ENCODE results near the gene CFAP99. TPM values are rescaled to one million over a fixed set of nuclear protein-coding genes. Genes with fewer than 3 reads are reported as not detected.

CFAP99 gene
- total and polyA plus RNA-seq, 2 of the 8 experiments (the other 6 are each of a cell fraction or from before 2014, with no cell fraction given): not detected

DNA sequence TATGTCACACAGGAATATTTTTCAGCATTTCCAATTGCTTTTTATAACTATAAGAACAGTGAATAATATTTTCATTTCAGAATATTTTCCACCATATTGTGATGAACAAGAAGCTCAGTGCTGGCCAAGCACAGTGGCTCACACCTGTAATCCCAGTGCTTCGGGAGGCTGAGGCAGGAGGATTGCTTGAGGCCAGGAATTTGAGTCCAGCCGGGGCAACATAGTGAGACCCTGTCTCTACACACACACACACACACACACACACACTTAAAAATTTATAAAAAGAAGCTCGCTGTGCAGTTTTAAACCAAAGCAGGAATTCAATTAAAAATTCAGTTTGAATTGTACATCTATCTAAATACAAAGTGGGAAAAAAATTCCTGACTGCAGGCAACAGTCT is 3.5 kb upstream of the CFAP99 start (continued):
- TF ChIP-seq, protein P1, sequence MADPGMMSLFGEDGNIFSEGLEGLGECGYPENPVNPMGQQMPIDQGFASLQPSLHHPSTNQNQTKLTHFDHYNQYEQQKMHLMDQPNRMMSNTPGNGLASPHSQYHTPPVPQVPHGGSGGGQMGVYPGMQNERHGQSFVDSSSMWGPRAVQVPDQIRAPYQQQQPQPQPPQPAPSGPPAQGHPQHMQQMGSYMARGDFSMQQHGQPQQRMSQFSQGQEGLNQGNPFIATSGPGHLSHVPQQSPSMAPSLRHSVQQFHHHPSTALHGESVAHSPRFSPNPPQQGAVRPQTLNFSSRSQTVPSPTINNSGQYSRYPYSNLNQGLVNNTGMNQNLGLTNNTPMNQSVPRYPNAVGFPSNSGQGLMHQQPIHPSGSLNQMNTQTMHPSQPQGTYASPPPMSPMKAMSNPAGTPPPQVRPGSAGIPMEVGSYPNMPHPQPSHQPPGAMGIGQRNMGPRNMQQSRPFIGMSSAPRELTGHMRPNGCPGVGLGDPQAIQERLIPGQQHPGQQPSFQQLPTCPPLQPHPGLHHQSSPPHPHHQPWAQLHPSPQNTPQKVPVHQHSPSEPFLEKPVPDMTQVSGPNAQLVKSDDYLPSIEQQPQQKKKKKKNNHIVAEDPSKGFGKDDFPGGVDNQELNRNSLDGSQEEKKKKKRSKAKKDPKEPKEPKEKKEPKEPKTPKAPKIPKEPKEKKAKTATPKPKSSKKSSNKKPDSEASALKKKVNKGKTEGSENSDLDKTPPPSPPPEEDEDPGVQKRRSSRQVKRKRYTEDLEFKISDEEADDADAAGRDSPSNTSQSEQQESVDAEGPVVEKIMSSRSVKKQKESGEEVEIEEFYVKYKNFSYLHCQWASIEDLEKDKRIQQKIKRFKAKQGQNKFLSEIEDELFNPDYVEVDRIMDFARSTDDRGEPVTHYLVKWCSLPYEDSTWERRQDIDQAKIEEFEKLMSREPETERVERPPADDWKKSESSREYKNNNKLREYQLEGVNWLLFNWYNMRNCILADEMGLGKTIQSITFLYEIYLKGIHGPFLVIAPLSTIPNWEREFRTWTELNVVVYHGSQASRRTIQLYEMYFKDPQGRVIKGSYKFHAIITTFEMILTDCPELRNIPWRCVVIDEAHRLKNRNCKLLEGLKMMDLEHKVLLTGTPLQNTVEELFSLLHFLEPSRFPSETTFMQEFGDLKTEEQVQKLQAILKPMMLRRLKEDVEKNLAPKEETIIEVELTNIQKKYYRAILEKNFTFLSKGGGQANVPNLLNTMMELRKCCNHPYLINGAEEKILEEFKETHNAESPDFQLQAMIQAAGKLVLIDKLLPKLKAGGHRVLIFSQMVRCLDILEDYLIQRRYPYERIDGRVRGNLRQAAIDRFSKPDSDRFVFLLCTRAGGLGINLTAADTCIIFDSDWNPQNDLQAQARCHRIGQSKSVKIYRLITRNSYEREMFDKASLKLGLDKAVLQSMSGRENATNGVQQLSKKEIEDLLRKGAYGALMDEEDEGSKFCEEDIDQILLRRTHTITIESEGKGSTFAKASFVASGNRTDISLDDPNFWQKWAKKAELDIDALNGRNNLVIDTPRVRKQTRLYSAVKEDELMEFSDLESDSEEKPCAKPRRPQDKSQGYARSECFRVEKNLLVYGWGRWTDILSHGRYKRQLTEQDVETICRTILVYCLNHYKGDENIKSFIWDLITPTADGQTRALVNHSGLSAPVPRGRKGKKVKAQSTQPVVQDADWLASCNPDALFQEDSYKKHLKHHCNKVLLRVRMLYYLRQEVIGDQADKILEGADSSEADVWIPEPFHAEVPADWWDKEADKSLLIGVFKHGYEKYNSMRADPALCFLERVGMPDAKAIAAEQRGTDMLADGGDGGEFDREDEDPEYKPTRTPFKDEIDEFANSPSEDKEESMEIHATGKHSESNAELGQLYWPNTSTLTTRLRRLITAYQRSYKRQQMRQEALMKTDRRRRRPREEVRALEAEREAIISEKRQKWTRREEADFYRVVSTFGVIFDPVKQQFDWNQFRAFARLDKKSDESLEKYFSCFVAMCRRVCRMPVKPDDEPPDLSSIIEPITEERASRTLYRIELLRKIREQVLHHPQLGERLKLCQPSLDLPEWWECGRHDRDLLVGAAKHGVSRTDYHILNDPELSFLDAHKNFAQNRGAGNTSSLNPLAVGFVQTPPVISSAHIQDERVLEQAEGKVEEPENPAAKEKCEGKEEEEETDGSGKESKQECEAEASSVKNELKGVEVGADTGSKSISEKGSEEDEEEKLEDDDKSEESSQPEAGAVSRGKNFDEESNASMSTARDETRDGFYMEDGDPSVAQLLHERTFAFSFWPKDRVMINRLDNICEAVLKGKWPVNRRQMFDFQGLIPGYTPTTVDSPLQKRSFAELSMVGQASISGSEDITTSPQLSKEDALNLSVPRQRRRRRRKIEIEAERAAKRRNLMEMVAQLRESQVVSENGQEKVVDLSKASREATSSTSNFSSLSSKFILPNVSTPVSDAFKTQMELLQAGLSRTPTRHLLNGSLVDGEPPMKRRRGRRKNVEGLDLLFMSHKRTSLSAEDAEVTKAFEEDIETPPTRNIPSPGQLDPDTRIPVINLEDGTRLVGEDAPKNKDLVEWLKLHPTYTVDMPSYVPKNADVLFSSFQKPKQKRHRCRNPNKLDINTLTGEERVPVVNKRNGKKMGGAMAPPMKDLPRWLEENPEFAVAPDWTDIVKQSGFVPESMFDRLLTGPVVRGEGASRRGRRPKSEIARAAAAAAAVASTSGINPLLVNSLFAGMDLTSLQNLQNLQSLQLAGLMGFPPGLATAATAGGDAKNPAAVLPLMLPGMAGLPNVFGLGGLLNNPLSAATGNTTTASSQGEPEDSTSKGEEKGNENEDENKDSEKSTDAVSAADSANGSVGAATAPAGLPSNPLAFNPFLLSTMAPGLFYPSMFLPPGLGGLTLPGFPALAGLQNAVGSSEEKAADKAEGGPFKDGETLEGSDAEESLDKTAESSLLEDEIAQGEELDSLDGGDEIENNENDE (IDR thresholded peaks at IDR 0.05; ENCODE audit: insufficient replicate concordance, low read length): no peak
- no peak for TF ChIP-seq CREB1 (IDR thresholded peaks at IDR 0.05)
- TF ChIP-seq SRF (IDR thresholded peaks at IDR 0.05; ENCODE audit: low read depth, low read length): no peak
- no peak for TF ChIP-seq CBX5 (IDR thresholded peaks at IDR 0.05; ENCODE audit: low read depth, low read length)
- no peak for TF ChIP-seq RNF2 (IDR thresholded peaks at IDR 0.05; ENCODE audit: borderline replicate concordance, low read depth, low read length, missing control alignments, poor library complexity, severe bottlenecking)
- TF ChIP-seq, protein P2, sequence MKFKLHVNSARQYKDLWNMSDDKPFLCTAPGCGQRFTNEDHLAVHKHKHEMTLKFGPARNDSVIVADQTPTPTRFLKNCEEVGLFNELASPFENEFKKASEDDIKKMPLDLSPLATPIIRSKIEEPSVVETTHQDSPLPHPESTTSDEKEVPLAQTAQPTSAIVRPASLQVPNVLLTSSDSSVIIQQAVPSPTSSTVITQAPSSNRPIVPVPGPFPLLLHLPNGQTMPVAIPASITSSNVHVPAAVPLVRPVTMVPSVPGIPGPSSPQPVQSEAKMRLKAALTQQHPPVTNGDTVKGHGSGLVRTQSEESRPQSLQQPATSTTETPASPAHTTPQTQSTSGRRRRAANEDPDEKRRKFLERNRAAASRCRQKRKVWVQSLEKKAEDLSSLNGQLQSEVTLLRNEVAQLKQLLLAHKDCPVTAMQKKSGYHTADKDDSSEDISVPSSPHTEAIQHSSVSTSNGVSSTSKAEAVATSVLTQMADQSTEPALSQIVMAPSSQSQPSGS (IDR thresholded peaks at IDR 0.05; ENCODE audit: low read length): no peak
- no peak for TF ChIP-seq TEAD4 (IDR thresholded peaks at IDR 0.05; ENCODE audit: low read depth, low read length)
- no peak for TF ChIP-seq TAF1 (IDR thresholded peaks at IDR 0.05; ENCODE audit: low read depth, low read length)

All from H1 (cell line).